Endometrial microvascular endothelial cells (primary cell): ENCODE measurements around the gene KRTAP9-1. TPM values are rescaled to one million over a fixed set of nuclear protein-coding genes. Genes with fewer than 3 reads are reported as not detected.
"Not testable (repeated sequence)": the region's sequence is repeated elsewhere in the genome, so short reads cannot be mapped to it uniquely, and the experiment has no call there.

Experiments used
- in situ Hi-C: cut with HindIII; loops from 2 replicates; pipeline ENCODE4 v1.10.0; 2017; ENCODE audit warnings: low sequenced_read_pairs, low pct_unique_long_range_greater_than_20kb; ENCODE audit errors: inconsistent ontology term
- total RNA-seq: library from RNA; depleted of rRNA; stranded (reverse); fragments of >200 nt; gene quantifications from one replicate; pipeline ENCODE4 v1.2.3, GENCODE V29; 2015; ENCODE audit errors: inconsistent ontology term

Gene KRTAP9-1
- total RNA-seq, 1 donor from 2014 or later, result not detected

GRCh38 chr17:41177727-41178271 is 11.9 kb upstream of the KRTAP9-1 start, which contains the start of gene KRTAP4-2:
TSS of gene KRTAP4-2 (minus strand) at chr17:41178221. CDS start at chr17:41178164, 57 bp downstream.
- in situ Hi-C loops, result no loop called here

DNA sequence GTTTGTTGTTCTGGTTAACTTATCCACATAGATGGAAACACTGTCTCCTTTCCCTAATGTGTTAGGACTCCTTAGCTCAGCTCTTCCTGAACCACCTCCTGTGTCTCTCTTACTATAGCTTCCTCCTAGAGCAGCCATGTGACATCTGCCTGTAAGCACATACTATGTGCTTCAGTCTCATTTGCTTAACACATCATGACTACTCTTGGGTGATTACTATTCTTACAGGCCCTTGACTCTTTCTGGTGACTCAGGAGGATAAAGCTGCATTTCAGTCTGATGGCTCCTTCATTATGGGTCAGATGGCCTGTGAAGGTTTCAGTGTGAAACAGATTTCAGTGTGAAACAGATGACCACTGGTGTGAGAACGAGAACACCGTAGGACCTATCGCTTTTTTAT is 11.3 kb upstream of the KRTAP9-1 start:
- in situ Hi-C loops, result no loop called here

GRCh38 chr17:41178843-41179616 is 10.7 kb upstream of the KRTAP9-1 start:
- in situ Hi-C loops, result no loop called here

DNA sequence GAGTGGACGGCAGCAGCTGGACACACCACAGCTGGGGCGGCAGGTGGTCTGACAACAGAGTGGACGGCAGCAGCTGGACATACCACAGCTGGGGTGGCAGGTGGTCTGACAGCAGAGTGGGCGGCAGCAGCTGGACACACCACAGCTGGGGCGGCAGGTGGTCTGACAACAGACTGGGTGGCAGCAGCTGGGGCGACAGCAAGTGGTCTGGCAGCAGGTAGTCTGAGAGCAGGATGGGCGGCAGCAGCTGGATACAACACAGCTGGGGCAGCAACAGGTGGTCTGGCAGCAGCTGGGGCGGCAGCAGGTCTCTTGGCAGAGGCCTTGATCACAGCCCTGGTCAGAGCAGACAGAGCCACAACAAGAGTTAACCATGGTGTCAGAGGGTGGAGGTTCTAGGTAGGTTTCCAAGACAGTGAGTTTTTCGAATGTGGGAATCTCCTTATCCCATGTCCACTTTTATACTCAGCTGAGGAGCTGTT is 5.2 kb upstream of the KRTAP9-1 start, which contains the start of gene KRTAP4-1:
Gene KRTAP4-1, minus strand, starts transcription at position 432 of the 482 bp plus-strand sequence. Its CDS starts 57 bp downstream, at position 375.
- in situ Hi-C loops, result no loop called here

DNA sequence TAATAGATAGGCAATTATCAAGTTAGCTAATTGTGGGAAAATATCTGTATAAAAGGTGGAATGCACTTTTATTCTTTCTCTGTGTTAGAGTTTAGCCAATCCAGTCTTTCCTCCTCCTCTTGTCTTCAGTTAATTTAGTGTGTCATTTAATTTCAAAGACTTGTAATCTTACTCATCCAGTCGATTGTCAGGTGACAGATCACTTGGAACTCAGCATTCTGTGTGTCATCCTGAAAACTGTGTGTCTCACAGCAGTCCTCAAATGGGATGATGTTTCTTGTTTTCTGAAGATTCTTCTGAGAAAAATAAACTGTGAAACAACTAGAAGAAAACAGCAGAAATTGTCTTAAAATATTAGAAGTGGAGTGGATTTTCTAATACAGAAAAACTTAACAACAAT is 4.7 kb upstream of the KRTAP9-1 start:
- in situ Hi-C loops, result no loop called here

GRCh38 chr17:41186872-41187271 is 2.8 kb upstream of the KRTAP9-1 start:
- in situ Hi-C loops, result no loop called here

DNA sequence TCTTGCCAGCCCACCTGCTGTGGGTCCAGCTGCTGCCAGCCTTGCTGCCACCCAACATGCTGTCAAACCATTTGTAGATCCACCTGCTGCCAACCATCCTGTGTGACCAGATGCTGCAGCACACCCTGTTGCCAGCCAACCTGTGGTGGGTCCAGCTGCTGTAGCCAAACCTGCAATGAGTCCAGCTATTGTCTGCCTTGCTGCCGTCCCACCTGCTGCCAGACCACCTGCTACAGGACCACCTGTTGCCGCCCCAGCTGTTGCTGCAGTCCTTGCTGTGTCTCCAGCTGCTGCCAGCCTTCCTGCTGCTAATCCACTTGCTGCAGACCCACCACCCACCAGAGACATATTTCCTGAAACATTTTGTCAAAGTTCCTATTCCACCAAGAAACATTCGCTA is 641 bp downstream of the KRTAP9-1 start:
- in situ Hi-C loops, result no loop called here

- in situ Hi-C loops, result no loop called here
Measured at GRCh38 chr17:41196068-41196467, 6.4 kb downstream of the KRTAP9-1 start.

- in situ Hi-C loops, result no loop called here
Measured at GRCh38 chr17:41199421-41200078, 9.9 kb downstream of the KRTAP9-1 start.

DNA sequence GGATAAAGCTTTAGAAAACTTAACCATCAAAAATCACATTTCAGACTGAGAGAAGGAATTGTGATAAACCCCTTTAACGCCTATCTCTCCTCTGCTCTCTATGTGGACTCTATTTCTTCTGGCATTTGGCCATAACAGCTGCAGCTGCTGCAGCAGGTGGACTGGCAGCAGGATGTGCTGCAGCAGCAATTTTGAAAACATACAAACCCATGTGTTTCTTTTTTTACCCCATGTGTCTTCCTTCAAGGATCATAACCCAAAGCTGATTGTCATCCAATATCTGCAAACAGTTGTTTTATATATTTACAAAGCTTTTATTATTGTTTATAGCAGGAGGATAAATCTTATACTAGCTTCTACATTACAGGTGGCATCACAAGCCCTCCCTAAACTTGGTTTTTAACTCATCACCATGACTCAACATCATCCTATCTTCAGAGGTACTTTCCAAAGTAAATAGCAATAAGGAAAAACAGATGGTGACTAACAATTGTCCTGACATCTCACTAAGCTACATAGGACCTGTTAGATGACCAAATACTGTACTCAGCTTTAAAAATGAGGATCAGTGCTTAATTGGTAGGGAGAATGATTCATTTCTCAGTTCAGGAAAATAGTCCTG is 22.3 kb downstream of the KRTAP9-1 start:
- in situ Hi-C loops, result no loop called here

DNA sequence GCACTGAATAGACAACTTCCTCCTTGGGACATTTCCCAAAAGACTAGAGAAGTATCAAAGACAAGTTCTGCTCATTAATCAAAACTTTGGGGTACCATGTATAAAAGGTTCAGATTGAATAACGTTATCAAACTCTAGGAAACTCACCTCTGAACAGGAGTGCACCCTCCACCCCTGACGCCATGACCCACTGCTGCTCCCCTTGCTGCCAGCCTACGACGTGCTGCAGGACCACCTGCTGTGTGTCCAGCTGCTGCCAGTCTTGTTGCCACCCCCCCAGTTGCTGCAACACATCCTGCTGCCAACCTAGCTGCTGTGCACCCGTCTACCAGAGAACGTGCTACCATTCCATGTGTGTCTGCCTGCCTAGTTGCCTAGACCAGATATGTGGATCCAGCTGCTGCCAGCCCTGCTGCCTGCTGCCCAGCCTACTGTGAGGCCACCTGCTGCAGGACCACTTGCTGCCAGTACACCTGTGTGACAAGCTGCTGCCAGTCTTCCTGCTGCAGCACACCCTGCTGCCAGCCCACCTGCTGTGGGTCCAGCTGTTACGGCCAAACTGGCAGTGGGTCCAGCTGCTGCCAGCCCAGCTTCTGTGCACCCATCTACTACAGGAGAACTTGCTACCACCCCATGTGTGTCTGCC is 23.0 kb downstream of the KRTAP9-1 start:
- in situ Hi-C loops, result no loop called here

DNA sequence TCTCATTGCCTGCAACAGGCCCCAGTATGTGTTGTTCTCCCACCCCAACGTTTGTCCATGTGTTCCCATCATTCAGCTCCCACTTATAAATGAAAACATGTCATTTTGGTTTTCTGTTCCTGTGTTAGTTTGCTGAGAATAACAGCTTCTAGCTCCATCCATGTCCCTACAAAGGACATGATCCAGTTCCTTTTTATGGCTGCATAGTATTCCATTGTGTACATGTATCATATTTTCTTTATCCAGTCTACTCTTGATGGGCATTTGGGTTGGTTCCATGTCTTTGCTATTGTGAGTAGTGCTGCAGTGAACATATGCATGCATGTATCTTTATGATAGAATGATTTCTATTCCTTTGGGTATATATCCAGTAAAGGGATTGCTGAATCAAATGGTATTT is 26.0 kb downstream of the KRTAP9-1 start:
- in situ Hi-C loops, result no loop called here

DNA sequence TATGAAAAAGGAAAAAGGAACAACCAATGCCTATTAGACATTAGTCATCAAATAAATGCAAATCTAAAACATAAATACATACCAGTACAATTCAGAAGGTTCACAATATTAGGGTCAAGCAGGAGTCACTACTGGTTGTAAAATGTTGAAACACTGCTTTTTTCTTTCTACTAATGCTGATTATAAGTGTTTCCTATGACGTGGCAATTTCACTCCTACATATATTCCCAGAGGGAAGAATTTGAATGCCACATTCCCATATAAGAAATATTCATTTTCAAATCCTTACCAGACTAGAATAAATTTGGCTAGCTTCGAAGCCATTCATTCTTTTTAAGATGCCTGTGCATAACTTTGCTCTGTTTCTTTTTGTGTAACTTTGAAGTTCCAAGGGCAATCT is 34.1 kb downstream of the KRTAP9-1 start:
- in situ Hi-C loops, result no loop called here

DNA sequence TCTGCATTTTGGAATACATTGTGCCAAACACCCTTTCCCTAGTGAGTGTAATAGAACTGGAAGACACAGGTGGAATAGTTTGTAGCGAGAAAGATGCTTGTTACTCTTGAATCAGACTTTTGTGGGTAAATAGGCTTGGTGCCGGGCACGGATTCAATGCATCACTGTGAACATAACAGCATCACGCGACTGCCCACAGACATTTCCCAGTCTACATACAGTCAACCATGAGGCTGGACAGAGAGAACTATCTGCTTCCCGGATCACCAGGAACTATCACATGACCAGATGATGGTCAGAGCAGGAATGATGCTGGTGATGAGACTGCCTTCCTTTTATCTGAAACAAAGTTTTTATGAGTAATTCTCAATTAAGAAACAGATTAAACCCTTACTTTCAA is 36.4 kb downstream of the KRTAP9-1 start:
- in situ Hi-C loops, result no loop called here

- in situ Hi-C loops, result not testable (repeated sequence)
Measured at GRCh38 chr17:41226598-41227095, 37.0 kb downstream of the KRTAP9-1 start, which contains the start of gene KRTAP9-2. TSS of gene KRTAP9-2 (plus strand) at chr17:41226648. CDS start at chr17:41226655, 7 bp downstream.

DNA sequence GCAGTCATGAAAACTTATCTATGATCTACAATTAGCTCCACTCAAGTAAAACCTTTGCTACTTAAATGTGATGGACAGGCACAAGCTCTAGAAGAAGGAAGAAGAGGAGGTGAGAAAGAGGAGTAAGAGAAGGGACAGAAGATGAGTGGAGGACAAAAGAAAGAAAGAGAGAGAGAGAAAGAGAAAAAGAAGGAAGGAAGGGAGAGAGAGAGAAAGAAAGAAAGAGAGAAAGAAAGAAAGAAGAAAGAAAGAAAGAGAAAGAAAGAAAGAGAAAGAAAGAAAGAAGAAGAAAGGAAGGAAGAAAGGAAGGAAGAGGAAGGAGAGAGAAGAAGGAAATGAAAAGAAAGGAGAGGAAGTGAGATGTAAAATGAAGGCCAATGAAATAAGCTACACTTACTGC is 40.4 kb downstream of the KRTAP9-1 start:
- in situ Hi-C loops, result no loop called here

GRCh38 chr17:41231731-41232130 is 42.0 kb downstream of the KRTAP9-1 start:
- in situ Hi-C loops, result no loop called here

DNA sequence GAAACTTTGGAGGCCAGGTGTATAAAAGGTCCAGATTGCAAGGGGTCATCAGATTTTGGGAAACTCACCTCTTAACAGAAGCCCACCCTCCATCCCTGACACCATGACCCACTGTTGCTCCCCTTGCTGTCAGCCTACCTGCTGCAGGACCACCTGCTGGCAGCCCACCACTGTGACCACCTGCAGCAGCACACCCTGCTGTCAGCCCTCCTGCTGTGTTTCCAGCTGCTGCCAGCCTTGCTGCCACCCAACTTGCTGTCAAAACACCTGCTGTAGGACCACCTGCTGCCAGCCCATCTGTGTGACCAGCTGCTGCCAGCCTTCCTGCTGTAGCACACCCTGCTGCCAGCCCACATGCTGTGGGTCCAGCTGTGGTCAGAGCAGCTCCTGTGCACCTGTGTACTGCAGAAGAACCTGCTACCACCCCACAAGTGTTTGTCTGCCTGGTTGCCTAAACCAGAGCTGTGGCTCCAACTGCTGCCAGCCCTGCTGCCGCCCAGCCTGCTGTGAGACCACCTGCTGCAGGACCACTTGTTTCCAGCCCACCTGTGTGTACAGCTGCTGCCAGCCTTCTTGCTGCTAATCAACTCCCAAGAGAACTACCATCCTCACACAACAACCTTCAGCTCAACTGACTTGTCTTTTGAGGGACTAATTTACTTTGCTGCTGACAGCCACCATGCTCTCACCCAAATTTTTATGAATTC is 42.9 kb downstream of the KRTAP9-1 start, which contains the start of gene KRTAP9-3:
Gene KRTAP9-3, plus strand, starts transcription at position 51 of the 707 bp plus-strand sequence. Its CDS starts 53 bp downstream, at position 104.
- in situ Hi-C loops, result not testable (repeated sequence)
